Eye (tissue), 1 donor: ENCODE results near the gene ZNF385C.

ENCODE experiments used
- DNase-seq: peaks from one replicate; pipeline ENCODE4 v3.0.0-alpha.2; 2015

The ZNF385C gene

DNA sequence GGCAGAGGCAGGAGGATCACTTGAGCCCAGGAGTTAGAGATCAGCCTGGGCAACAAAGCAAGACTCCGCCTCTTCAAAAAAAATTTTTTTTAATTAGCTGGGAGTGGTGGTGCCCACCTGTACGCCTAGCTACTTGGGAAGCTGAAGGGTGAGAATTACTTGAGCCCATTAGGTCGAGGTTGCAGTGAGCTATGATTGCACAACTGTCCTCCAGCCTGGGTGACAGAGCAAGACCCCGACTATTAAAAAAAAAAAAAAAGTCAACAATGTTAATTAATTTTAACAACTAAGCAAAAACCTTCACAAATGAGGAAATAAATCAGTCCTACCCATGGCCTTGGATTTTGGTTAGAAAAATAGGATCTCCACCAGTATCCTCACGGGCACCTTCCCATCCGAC lies 8.9 kb upstream of the ZNF385C start:
- no peak for DNase-seq

GRCh38 chr17:42106009-42106408 lies 7.7 kb upstream of the ZNF385C start:
- no peak for DNase-seq

GRCh38 chr17:42104264-42104663 lies 6.0 kb upstream of the ZNF385C start:
- DNase-seq, result no peak

DNA sequence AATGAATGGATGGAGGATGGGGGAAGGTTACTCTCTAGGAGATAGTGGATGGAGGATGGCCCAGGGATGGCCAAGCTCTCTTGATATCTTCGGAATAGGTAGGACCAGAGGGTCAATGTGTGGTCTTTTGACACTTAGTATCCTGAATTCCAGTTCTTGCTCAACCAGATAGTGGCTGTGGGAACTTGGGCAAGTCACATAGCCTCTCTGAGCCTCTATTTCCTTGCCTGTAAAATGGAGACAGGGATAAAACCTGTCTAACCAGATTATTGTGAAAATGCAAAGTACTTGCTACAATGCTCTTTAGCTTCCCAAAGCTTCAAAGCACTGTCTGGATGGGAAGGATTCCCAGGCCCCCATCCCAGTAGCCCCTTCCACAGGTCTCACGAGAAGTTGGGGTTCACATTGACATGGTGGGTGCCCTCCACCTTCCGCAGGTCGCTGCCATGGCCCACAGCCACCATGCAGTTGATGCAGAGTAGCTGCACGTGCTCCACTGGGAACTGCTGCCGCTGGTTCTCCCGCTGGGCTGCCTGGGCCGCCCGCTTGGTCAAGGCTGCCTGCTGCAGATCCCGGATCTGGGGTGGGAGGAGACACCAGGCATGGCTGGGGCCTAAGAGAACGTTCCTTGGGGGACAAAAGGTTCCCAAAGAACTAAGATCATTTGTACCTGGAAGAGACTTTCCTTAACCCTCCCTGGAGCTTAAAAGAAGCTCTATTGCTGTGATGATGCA lies 5.1 kb upstream of the ZNF385C start:
- no peak for DNase-seq

GRCh38 chr17:42101513-42102292 lies 3.4 kb upstream of the ZNF385C start:
- DNase-seq, result peak; percentile 89

DNA sequence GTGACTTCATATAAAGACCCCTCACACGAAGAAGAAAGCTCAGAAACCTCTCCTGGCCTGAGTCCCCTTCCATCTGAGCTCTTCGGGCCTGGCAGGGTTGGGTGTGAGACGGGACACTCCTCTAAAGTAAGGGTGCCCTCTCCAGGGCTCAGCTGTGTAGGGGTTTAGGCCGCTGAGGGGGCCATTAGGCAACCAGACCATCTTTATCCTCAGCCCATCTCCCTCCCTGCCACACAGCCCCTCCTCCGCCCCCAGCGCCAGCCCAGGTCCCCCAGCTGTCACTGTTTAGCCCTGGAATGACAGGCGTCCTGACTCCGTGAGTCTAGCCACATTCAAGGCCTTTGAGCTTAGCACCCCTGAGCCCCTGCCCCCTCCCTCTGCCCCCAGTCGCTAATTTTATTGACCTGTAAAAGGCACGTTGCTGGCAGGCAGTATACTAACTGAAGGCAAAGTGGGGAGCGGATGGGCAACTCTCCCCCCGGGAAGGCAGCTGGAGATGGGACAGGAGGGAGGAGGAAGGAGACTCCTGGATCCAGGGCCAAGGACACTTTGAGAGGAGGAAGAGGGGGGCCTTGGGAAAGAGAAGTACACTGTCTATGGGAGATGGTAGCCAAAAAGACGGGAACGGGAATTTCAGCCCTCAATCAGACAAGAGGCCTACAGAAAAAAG lies 592 bp upstream of the ZNF385C start:
- peak; percentile 65 for DNase-seq

GRCh38 chr17:42096360-42097111 lies 1.7 kb downstream of the ZNF385C start:
- DNase-seq, result no peak

DNA sequence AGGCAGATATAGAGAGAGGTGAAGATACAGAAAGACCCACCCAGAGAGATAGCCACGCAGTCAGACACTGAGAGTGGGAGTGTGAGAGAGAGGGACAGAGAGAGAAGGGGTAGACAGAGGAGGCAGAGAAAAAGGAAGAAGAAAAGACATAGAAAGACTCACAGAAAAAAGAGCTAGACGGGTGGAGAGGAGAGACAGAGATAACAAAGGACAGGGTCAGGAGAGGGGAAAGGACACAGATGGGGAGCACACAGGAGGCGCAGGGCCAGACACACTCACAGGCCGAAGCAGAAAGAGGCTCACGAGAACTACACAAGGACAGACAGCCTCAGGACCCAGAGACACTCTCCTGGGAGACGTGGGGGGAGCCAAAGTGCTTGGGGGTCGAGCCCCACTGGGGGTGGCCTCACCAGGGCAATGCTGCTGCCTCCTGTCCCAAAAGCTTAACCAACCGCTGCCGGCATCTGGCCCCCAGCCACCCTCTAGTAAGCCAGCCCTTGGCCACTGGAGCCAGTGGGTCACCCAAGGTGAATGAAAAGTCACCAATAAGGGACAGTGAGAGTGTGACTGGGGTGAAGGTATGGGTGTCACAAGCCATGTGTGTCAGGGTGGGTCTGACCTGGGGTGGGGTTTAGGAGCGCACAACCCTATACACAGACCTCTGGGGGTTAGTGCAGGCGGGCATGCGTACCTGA lies 3.8 kb downstream of the ZNF385C start:
- no peak for DNase-seq

GRCh38 chr17:42092939-42093338 lies 5.3 kb downstream of the ZNF385C start:
- DNase-seq, result no peak

DNA sequence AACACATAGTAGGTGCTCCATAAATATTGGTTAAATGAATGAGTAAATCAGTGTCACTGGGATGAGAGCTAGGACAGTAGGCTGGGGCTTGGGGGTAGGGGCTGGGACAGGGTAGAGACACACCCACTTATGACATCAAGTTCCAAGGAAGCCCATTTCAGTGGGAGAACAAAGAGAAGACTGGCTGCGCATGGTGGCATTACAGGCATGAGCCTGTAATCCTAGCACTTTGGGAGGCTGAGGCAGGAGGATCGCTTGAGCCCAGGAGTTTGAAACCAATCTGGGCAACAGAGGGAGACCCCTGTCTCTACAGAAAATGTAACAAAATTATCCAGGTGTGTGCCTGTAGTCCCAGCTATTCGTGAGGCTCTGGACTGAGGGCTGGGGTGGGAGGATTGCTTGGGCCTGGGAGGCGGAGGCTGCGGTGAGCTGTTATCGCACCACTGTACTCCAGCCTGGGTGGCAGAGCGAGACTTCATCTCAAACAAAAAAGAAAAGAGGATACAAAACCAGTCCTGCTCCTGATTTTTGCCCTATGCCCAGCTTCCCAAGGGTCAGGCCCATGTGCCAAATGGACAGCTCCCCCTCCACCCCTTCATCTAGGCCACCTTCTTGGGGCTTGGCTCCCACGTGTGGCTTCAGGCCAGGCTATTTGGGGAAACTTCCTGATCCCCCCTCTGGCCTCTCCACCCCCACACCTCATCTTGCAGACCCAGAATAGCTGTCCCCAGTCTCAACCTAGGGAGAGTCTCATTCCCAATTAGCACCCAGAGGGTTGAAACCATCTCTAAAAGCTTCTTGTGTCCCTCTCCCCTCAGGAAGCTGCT lies 7.1 kb downstream of the ZNF385C start:
- no peak for DNase-seq

DNA sequence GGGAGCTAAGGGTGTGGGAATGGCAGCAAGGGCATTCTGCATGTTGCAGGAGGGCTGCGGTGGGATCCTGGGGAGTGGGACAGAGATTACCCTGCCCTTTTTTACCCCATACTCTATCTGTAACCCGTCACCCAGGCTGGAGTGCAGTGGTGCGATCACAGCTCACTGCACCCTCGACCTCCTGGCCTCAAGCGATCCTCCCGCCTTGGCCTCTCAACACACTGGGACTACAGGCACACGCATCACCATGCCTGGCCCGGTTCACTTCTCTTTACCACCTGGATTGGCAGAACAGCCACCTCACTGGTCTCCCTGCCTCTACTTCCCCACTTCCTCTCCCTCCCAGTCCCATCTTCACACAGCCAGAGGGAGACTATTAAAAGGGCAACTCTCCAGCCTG lies 9.5 kb downstream of the ZNF385C start:
- no peak for DNase-seq

GRCh38 chr17:42087736-42088705 lies 10.3 kb downstream of the ZNF385C start:
- DNase-seq, result no peak

DNA sequence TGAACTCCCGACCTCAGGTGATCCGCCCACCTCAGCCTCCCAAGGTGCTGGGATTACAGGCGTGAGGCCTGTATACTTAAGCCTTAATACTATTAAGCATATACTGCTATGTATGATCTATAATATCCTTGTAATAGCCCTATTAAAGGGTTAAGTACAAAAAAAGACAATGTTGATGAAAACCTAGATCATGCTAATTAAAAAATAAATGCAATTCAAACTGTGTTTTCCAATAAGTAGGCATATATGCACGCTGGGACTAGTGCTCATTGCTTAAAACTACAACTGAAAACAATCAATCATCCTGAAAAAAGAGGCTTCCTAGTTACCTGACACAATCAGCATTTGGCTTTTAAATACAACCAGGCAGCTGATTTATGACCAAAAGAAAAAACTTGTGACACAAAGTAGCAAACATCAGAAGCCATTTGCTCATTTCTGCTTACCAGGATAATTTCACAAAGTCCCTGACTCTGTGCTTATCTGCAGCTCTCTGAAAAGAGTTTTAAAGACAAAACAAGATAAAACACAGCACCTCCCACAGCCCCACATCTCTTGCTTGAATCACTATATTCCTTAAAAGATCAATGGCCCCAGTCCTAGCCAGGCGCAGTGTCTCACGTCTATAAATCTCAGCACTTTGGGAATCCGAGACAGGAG lies 11.1 kb downstream of the ZNF385C start:
- DNase-seq, result no peak

DNA sequence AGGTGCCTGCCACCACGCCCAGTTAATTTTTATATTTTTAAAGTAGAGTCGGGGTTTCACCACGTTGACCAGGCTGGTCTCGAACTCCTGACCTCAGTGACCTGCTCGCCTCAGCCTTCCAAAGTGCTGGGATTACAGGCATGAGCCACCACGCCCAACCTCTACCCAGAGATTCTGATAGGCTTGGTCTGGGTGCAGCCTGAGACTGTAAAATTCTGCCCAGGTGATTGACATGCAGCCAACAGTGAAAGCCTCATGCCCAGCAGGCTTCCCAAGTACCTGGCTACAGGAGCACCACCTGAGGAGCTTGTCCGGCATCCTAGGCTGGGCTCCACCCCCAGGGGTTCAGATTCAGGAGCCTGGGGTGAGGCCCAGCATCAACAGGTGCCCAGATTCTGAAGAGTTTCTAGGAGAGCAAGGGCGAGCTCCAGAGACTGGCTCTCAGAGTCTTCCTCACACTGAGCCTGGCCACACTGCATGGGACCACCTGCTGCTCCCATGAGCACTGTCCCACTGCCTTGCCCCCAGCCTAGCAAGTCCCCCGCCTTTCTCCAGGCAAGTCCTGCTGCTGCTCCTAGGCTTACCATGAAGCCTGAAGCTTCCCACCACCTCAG lies 16.6 kb downstream of the ZNF385C start:
- no peak for DNase-seq

GRCh38 chr17:42079541-42079940 lies 18.7 kb downstream of the ZNF385C start:
- DNase-seq, result no peak

DNA sequence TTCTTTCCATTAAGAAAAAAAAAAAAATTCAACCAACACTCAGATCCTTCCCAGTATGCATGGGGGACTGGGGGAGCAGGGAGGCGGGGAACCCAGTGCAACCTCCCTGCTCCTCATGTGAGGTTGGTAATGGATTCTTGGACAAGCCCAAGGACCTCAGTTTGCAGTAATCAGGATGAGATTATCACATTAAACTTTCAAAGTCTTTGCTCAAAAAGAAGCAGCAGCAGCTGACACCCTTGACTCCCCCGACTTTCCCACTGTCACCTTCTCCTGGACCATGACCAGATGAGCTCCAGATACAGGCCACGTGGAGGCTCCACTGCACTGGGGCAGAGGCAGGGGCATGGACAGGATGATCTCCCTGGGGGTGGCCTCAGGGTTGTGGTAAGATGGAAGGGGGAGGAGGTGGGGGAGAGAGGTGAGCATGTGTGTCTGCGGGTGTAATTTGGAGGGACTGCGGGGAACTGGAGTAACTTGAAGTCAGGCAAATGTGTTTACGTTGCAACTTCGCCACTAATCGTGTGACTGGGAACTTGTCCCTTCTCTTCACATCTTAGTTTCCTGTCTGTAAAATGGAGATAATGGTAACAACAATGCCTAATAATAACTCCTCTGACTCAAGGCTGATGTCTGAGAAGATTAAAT lies 19.8 kb downstream of the ZNF385C start:
- no peak for DNase-seq

GRCh38 chr17:42077755-42078154 lies 20.5 kb downstream of the ZNF385C start:
- DNase-seq, result no peak

- no peak for DNase-seq
Observed at GRCh38 chr17:42076797-42077559, 21.3 kb downstream of the ZNF385C start.
